Measurements from ENCODE around the gene PAPSS1.

PAPSS1 gene

GRCh38 chr4:107629318-107629717 is 90.7 kb downstream of the PAPSS1 start:
- no peak for DNase-seq

GRCh38 chr4:107625391-107625902 is 94.6 kb downstream of the PAPSS1 start:
- DNase-seq: no peak

GRCh38 chr4:107624024-107624423 is 96.0 kb downstream of the PAPSS1 start:
- no peak for DNase-seq

- no peak for DNase-seq
These were observed 98.0 kb downstream of the PAPSS1 start for GRCh38 chr4:107622006-107622405.

- no peak for DNase-seq
These were observed 100.3 kb downstream of the PAPSS1 start for GRCh38 chr4:107619731-107620130.

- DNase-seq: no peak
These were observed 101.0 kb downstream of the PAPSS1 start for GRCh38 chr4:107619066-107619465.

GRCh38 chr4:107618656-107619055 is 101.4 kb downstream of the PAPSS1 start:
- no peak for DNase-seq

- DNase-seq: no peak
These were observed 103.1 kb downstream of the PAPSS1 start for GRCh38 chr4:107616838-107617389.

GRCh38 chr4:107615809-107616208 is 104.2 kb downstream of the PAPSS1 start:
- DNase-seq: no peak

GRCh38 chr4:107603430-107603829 is 116.6 kb downstream of the PAPSS1 start:
- no peak for DNase-seq

GRCh38 chr4:107600983-107601382 is 119.1 kb downstream of the PAPSS1 start:
- DNase-seq: no peak

GRCh38 chr4:107600436-107600835 is 119.6 kb downstream of the PAPSS1 start:
- DNase-seq: no peak

GRCh38 chr4:107599841-107600240 is 120.2 kb downstream of the PAPSS1 start:
- no peak for DNase-seq

GRCh38 chr4:107593230-107593629 is 126.8 kb downstream of the PAPSS1 start:
- no peak for DNase-seq

- no peak for DNase-seq
These were observed 127.5 kb downstream of the PAPSS1 start for GRCh38 chr4:107592519-107592918.

- DNase-seq: no peak
These were observed 130.8 kb downstream of the PAPSS1 start for GRCh38 chr4:107589269-107589668.

- no peak for DNase-seq
These were observed 133.7 kb downstream of the PAPSS1 start for GRCh38 chr4:107586371-107586770.

- no peak for DNase-seq
These were observed 140.9 kb downstream of the PAPSS1 start for GRCh38 chr4:107579099-107579498.

- no peak for DNase-seq
These were observed 141.7 kb downstream of the PAPSS1 start for GRCh38 chr4:107578321-107578720.

- DNase-seq: no peak
These were observed 142.3 kb downstream of the PAPSS1 start for GRCh38 chr4:107577743-107578142.

- DNase-seq: no peak
These were observed 144.8 kb downstream of the PAPSS1 start for GRCh38 chr4:107575243-107575642.

GRCh38 chr4:107572281-107572680 is 147.8 kb downstream of the PAPSS1 start:
- no peak for DNase-seq

- DNase-seq: no peak
These were observed 149.1 kb downstream of the PAPSS1 start for GRCh38 chr4:107570952-107571351.

- no peak for DNase-seq
These were observed 155.7 kb downstream of the PAPSS1 start for GRCh38 chr4:107564326-107564725.

Data from hypothalamus (tissue), 51 donors.